Small intestine (tissue), 7 donors: ENCODE results near the gene MAPRE2. TPM values are rescaled to one million over a fixed set of nuclear protein-coding genes. Genes with fewer than 3 reads are reported as not detected.

Source experiments
- DNase-seq, 2 donors: peaks; one replicate each; pipeline versions ENCODE4 v3.0.0 to v3.0.0-alpha.2; 2013
- FAIRE-seq: peaks from 2 replicates; lab custom pipeline; 2012; peaks lifted over from hg19 to GRCh38; lab: Jason Lieb, UNC
- H3K27ac ChIP-seq, 3 donors: one replicate each; pipeline ENCODE4 v1.5.1; 2013; ENCODE audit warnings: low read length in 2 of 3, mild to moderate bottlenecking in 2 of 3, control low read depth in 1 of 3, inconsistent platforms in 1 of 3, low read depth in 1 of 3, moderate library complexity in 1 of 3
- H3K27me3 ChIP-seq, 3 donors: one replicate each; pipeline ENCODE4 v1.6.1; 2013; ENCODE audit warnings: low read length in 3 of 3, inconsistent platforms in 1 of 3; ENCODE audit not compliant: control insufficient read depth in 3 of 3, insufficient read depth in 3 of 3
- H3K36me3 ChIP-seq, 3 donors: one replicate each; pipeline ENCODE4 v1.6.1; 2013; ENCODE audit warnings: low read length in 3 of 3, inconsistent platforms in 1 of 3, low read depth in 1 of 3, mild to moderate bottlenecking in 1 of 3, moderate library complexity in 1 of 3; ENCODE audit not compliant: control insufficient read depth in 3 of 3, insufficient read depth in 2 of 3
- H3K4me1 ChIP-seq, 3 donors: one replicate each; pipeline ENCODE4 v1.6.1; 2013; ENCODE audit warnings: low read length in 2 of 3, inconsistent platforms in 1 of 3, low read depth in 1 of 3, mild to moderate bottlenecking in 1 of 3, moderate library complexity in 1 of 3; ENCODE audit not compliant: control insufficient read depth in 3 of 3, insufficient read depth in 2 of 3
- H3K4me3 ChIP-seq, 3 donors: one replicate each; pipeline ENCODE4 v1.5.1; 2013; ENCODE audit warnings: low read length in 3 of 3, control low read depth in 1 of 3, inconsistent platforms in 1 of 3, low read depth in 1 of 3, mild to moderate bottlenecking in 1 of 3, moderate library complexity in 1 of 3
- H3K9me3 ChIP-seq, 2 donors: one replicate each; pipeline ENCODE4 v1.6.1; 2013; ENCODE audit warnings: low read depth in 1 of 2, low read length in 1 of 2; ENCODE audit not compliant: control insufficient read depth in 2 of 2, insufficient read depth in 1 of 2
- WGBS, 3 donors: extraction: QIAGEN DNeasy Blood & Tissue Kit; methylation state at CpG; one replicate each; pipeline ENCODE4 v1.1.7; 2013; 5-methylcytosine and 5-hydroxymethylcytosine counted together
- polyA plus RNA-seq, 4 donors: library from polyadenylated mRNA; stranded (reverse) in 3 of 4; unstranded in 1 of 4; fragments of 200-250 nt in 3 of 4; fragments of 120-200 nt in 1 of 4; gene quantifications; one replicate each; pipeline versions ENCODE4 v1.2.1 to v1.2.3, GENCODE V29; 2013
- donor health status: healthy with polysubstance abuse.
- donor health status: control.
- donor health status: control.
- donor health status: Bipolar disorder and iron deficiency.
- donor health status: healthy.

Gene MAPRE2
- polyA plus RNA-seq, 4 donors: 6.2 to 19.8 (median 11.2) TPM

DNA sequence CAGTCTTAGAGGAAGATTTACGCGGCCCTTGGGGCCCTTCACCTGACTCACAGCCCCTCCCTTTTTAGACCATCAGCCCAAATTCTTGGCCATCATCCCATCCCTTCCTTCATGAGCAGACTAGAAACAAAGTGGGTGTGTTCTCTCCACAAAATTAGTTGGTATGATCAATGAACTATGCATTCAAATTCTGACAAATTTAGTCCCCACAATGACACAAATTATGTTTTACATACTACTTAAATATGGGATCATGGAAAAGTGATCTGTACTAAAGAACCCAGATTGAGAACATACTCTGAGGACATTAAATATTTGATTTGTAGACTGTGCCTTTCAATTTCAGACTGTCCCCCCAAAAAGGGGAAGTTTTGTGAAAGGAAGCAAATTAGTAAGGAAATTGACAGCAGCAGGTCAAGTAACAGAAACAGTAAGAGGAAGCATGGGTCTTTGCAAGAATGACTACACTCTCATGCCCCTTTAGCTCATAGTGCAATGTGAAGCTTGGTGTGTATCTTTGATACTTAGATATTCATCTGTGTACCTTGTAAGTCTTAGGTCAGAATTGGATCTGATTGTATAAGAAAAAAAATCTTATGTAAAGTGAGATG lies 2.2 kb upstream of the MAPRE2 start:
- peaks cover 0 to 9% (median 3%) of the 10 kb centered on the region in 3 donors for H3K4me1 ChIP-seq
- DNase-seq: no peak
- no peaks in the 10 kb centered on the region for H3K9me3 ChIP-seq
- no peak overlapping the region for H3K27ac ChIP-seq
- no peaks in the 10 kb centered on the region for H3K36me3 ChIP-seq
- no peaks in the 10 kb centered on the region for H3K27me3 ChIP-seq
- FAIRE-seq: no peak
- WGBS, 3 donors: 74 to 93% (median 92%) methylated on average over 2 of the region's 2 CpGs
- no peak overlapping the region for H3K4me3 ChIP-seq

DNA sequence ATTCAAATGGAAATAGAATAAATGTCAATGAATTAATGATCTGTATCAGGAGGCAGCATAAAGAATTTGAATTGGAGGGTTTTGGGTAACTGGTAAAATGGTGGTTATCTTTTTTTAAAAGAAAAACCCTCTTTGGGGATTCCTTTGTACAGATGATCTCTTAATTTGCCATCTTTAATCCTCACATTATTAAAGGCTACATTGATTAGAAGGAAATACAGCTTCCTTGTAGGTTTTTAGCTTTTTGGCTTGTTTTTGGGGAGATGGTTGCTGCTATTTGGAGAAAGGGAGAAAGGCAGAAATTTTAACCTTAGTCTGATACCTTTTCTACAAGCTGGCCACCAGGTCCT lies 600 bp upstream of the MAPRE2 start:
- DNase-seq: no peak
- H3K27ac ChIP-seq: peak overlapping the region in 2 of 3 donors; percentile 60 to 72
- no peaks in the 10 kb centered on the region for H3K36me3 ChIP-seq
- H3K4me1 ChIP-seq: peaks cover 0 to 9% (median 7%) of the 10 kb centered on the region in 3 donors
- FAIRE-seq: no peak
- no peaks in the 10 kb centered on the region for H3K9me3 ChIP-seq
- H3K27me3 ChIP-seq: no peaks in the 10 kb centered on the region
- H3K4me3 ChIP-seq: peak overlapping the region in 1 of 3 donors; percentile 78

DNA sequence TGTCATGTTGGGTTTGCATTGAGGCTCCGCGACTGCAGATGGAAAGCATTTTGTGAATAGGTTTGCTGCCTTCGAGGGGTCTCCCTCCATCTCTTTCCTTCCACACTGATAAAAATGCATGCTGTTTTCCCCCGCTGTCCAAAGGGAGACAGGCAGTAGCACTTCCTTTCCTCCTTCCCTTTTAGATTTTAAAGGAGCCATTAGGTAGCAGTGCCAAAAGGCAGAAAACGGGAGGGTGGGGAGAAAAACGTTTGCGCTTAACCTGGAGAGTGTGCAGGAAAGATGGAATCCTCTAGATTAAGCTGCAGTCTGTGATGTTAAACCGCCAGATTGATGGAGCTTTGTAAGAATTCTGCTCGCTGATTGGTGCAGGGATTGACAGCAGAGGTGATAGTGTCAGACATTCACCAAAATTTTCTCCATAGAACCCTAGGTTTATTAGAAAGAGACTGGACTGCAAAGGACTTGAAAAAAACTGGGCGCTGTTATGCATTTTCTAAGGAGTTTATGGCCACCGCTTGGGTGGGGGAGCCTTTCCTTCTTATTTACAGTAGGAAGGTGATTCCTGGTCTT lies 688 bp downstream of the MAPRE2 start:
- H3K36me3 ChIP-seq: no peaks in the 10 kb centered on the region
- WGBS, 3 donors: 1 to 3% (median 2%) methylated on average over 11 of the region's 11 CpGs
- no peaks in the 10 kb centered on the region for H3K9me3 ChIP-seq
- H3K27ac ChIP-seq: peak overlapping the region; percentile 79 to 93 (median 87)
- H3K27me3 ChIP-seq: no peaks in the 10 kb centered on the region
- FAIRE-seq: no peak
- peak overlapping the region; percentile 73 to 78 (median 76) for H3K4me3 ChIP-seq
- peaks cover 0 to 10% (median 9%) of the 10 kb centered on the region in 3 donors for H3K4me1 ChIP-seq
- DNase-seq: peak in 1 of 2 donors; percentile 38

DNA sequence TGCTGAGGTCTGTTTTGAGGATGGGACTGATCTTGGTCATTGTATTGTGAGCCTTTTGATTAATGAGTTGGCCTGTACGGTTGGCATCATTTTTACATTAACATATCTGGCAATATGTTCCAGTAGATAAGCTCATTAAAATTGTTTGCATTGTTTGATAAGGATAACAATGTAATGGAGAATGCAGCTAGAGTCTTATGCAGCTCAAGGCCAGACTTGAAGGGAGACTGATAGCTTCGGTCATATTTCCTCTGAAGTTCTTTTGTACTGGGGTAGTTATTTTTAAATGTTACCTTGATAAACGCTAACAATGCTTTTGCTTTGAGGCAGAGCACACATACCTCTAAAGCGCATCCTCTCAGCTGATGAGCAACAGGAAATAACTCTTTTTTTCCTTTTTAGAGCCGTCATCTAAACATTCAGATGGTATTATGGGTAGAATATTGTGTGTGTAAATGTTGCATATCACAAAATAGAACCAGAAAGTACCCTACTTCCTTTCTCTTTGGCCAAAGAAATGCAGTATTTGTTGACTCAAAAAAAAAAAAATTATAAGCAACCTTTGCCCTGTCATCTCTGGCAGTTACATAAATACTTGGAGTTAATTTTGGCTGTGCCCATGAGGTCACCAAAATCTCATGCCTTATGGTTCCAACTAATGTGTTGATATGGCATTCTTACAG lies 1.3 kb downstream of the MAPRE2 start:
- DNase-seq (peak; percentile 26 to 35), FAIRE-seq (no peak)
- Histone ChIP-seq H3K4me3 (peak overlapping the region; percentile 73 to 78 (median 76)), H3K27ac (peak overlapping the region in 2 of 3 donors; percentile 79 to 93), H3K4me1 (peaks cover 0 to 10% (median 9%) of the 10 kb centered on the region in 3 donors), H3K27me3 (no peaks in the 10 kb centered on the region), H3K9me3 (no peaks in the 10 kb centered on the region), H3K36me3 (no peaks in the 10 kb centered on the region)
- 3 to 12% (median 4%) methylated on average over 5 of the region's 5 CpGs for WGBS, 3 donors

DNA sequence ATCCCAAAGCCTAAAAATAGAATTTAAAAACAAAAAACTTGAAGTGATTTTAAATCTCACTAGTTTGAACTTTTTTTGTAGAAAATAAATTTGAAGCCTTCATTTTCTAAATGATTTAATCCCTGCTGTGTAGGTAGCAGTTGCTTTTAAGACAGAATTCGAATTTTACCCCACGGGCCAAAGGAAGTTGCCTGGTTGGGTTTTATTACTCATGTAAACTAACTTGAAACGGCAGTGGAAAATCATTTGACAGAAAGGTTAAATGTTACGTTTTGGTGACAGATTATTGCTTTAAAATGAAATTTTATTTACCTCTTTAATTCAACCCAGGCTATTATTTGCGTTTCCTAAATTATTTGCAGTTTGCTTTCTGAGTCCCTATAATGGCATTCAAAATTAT lies 2.0 kb downstream of the MAPRE2 start:
- Histone ChIP-seq H3K27me3 (no peaks in the 10 kb centered on the region), H3K9me3 (no peaks in the 10 kb centered on the region), H3K36me3 (no peaks in the 10 kb centered on the region), H3K27ac (peak overlapping the region in 1 of 3 donors; percentile 52), H3K4me1 (peaks cover 0 to 10% (median 9%) of the 10 kb centered on the region in 3 donors), H3K4me3 (no peak overlapping the region)
- 50 to 63% (median 57%) methylated on average over 5 of the region's 5 CpGs for WGBS, 3 donors
- no peak for DNase-seq
- FAIRE-seq: no peak

DNA sequence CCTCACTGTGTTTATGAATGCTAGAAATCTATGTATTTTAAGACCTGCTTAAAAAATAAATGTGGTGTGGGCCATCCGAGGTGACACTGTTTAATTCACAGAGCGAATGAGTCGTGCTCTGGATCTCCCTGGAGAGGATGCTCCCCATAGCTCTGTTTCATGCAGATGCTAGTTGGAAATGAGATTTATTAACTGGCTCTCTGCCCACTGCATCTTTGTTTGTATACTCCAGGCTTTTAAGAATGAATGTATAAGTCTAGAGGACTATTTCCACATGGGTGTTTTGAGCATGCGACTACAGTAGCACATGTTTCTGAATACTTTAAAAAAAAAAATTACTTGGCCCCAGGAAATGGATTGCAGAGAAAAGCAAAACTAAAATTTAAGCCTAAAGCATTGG lies 3.9 kb downstream of the MAPRE2 start:
- H3K9me3 ChIP-seq: no peaks in the 10 kb centered on the region
- H3K27ac ChIP-seq: peak overlapping the region in 1 of 3 donors; percentile 27
- H3K36me3 ChIP-seq: no peaks in the 10 kb centered on the region
- FAIRE-seq (no peak), DNase-seq (no peak)
- 48 to 86% (median 64%) methylated on average over 4 of the region's 4 CpGs for whole genome bisulfite sequencing, 3 donors
- H3K27me3 ChIP-seq: no peaks in the 10 kb centered on the region
- H3K4me3 ChIP-seq: no peak overlapping the region
- H3K4me1 ChIP-seq: peaks cover 1 to 15% (median 9%) of the 10 kb centered on the region in 3 donors

DNA sequence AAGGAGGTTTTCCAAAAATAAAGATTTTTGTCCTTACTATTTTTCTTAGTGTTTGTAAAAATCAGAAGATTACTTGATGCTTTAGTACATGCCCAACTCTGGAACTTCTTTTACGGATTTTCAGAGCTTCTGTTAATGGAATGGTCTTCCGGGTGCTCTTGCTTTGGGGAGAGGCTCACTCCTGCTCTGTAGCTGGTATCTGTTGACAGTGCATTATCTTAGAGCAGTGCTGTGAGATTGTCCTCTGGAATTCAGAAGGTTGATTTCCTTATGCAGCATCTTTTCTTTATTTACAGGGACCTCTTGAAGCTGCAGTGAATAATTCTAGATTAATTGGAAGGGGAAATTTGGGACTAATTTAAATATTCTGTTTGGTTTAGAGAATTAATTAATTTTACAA lies 4.6 kb downstream of the MAPRE2 start:
- Histone ChIP-seq H3K27ac (peak overlapping the region in 1 of 3 donors; percentile 55), H3K9me3 (no peaks in the 10 kb centered on the region), H3K27me3 (no peaks in the 10 kb centered on the region), H3K4me3 (no peak overlapping the region), H3K36me3 (no peaks in the 10 kb centered on the region), H3K4me1 (peaks cover 1 to 20% (median 7%) of the 10 kb centered on the region in 3 donors)
- DNase-seq (no peak), FAIRE-seq (no peak)
- 59 to 88% (median 78%) methylated on average over 2 of the region's 2 CpGs for WGBS, 3 donors

DNA sequence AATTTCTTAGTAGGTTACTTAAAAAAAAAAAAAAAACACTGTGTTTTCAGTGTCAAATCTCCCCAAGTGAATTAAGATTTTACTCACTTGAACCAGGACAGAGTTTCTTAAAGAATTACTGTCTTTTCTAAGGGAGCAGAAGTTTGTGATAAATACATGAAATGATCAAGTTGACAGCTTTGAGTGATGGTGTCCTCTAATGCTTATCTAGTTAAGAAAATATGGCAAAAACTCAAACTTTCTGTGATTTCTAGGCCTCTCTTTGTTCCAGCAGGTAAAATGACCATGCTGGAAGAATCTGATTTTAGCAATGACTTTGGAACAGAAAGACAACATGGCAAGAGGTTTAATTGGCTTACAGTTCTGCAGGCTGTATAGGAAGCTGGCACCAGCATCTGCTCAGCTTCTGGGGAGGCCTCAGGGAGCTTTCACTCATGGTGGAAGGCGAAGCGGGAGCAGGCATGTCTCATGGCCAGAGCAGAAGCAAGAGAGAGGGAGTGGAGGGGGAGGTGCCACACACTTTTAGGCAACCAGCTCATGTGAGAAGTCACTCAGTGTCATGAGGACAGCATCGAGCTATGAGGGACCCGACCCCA lies 6.6 kb downstream of the MAPRE2 start:
- H3K4me1 ChIP-seq: peaks cover 0 to 20% (median 1%) of the 10 kb centered on the region in 3 donors
- H3K36me3 ChIP-seq: no peaks in the 10 kb centered on the region
- FAIRE-seq: no peak
- no peaks in the 10 kb centered on the region for H3K27me3 ChIP-seq
- no peak overlapping the region for H3K4me3 ChIP-seq
- WGBS, 3 donors: 93 to 98% (median 98%) methylated on average over 4 of the region's 4 CpGs
- no peak overlapping the region for H3K27ac ChIP-seq
- no peaks in the 10 kb centered on the region for H3K9me3 ChIP-seq
- DNase-seq: no peak
